Measurements from ENCODE around the gene ENTPD7. TPM values are rescaled to one million over a fixed set of nuclear protein-coding genes. Genes with fewer than 3 reads are reported as not detected.

The ENTPD7 gene
- total RNA-seq, 1 experiment from 2014 or later = 14.5 TPM

DNA sequence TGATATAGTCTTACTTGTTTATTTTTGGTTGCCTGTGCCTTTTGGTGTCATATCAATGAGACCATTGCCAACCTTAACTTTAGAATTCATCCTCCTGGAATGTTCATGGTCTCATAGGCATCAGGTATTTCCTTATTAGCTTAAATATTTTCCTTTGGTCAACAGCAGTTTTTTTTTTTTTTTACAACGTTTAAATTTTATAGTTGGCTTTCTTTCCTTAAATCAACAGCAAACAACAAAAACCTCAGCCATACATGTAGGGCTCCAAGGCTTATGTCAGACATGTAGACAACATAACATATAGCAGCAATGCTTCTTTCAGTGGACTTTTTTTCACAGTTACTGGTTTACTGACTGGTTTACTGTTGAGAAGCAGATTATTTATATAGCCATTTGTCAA lies 22.7 kb downstream of the ENTPD7 start:
- Histone ChIP-seq H3K4me1 (ENCODE audit: insufficient read depth, low read length) (no peaks in the 10 kb centered on the region), H2AFZ (ENCODE audit: low read length) (no peak overlapping the region), H3K79me1 (ENCODE audit: insufficient read depth, low read depth, low read length, poor library complexity, severe bottlenecking) (no peaks in the 10 kb centered on the region), H2BK5ac (ENCODE audit: insufficient read length, low read length) (no peak overlapping the region), H4K91ac (ENCODE audit: insufficient read length, low read depth, low read length) (no peak overlapping the region), H3K4ac (ENCODE audit: low read depth, low read length) (no peak overlapping the region), H2BK12ac (ENCODE audit: insufficient read length, low read depth, low read length) (no peak overlapping the region), H3K79me2 (ENCODE audit: insufficient read depth, low read length) (no peaks in the 10 kb centered on the region), H3T11ph (ENCODE audit: low read length) (no peak overlapping the region), H4K8ac (replicated peaks; ENCODE audit: insufficient read length, low read depth, low read length) (no peak overlapping the region), H2BK20ac (ENCODE audit: low read depth, low read length, poor library complexity, severe bottlenecking) (no peak overlapping the region), H3K4me2 (ENCODE audit: insufficient read depth, insufficient read length, low read length) (no peak overlapping the region), H2BK15ac (ENCODE audit: low read depth, low read length) (no peak overlapping the region), H3K27me3 (ENCODE audit: insufficient read depth, low read length) (no peaks in the 10 kb centered on the region), H4K5ac (ENCODE audit: insufficient read length, low read depth, low read length) (no peak overlapping the region), H3K9me3 (ENCODE audit: control insufficient read depth, low read depth, low read length) (no peaks in the 10 kb centered on the region), H3K23me2 (ENCODE audit: insufficient read length, low read depth, low read length, poor library complexity, severe bottlenecking) (no peaks in the 10 kb centered on the region), H3K14ac (ENCODE audit: insufficient read depth, low read length) (no peak overlapping the region), H4K20me1 (ENCODE audit: control insufficient read depth, insufficient read depth, insufficient read length) (no peaks in the 10 kb centered on the region), H3K18ac (ENCODE audit: insufficient read length, low read depth, low read length) (no peak overlapping the region), H2BK120ac (ENCODE audit: low read depth, low read length, poor library complexity, severe bottlenecking) (no peak overlapping the region), H2AK5ac (ENCODE audit: insufficient read length, low read length) (no peak overlapping the region), H3K27ac (ENCODE audit: insufficient read length, low read depth, low read length) (no peak overlapping the region), H3K23ac (ENCODE audit: insufficient read length, low read depth, low read length) (no peak overlapping the region), H3K9ac (ENCODE audit: extremely low read depth, insufficient read length, low read length) (no peak overlapping the region), H3K56ac (ENCODE audit: insufficient read length, low read depth, low read length) (no peak overlapping the region)
- no peak for DNase-seq
- no CpG with 5 or more reads among the region's 1 CpG for WGBS (ENCODE audit: extremely low coverage, insufficient read length, low lambda C conversion rate)
- Mint-ChIP-seq H3K36me3 (ENCODE audit: insufficient read depth in 1 of 3, low read depth in 3 of 3) (peaks cover 0 to 14% (median 6%) of the 10 kb centered on the region in 3 experiments; a peak in 3 of 7 replicates), H3K27ac (no peak overlapping the region), H3K9me3 (no peaks in the 10 kb centered on the region), H3K4me1 (no peaks in the 10 kb centered on the region), H3K4me3 (no peak overlapping the region), H3K27me3 (ENCODE audit: low read depth) (no peaks in the 10 kb centered on the region)
- TF ChIP-seq, protein P1, sequence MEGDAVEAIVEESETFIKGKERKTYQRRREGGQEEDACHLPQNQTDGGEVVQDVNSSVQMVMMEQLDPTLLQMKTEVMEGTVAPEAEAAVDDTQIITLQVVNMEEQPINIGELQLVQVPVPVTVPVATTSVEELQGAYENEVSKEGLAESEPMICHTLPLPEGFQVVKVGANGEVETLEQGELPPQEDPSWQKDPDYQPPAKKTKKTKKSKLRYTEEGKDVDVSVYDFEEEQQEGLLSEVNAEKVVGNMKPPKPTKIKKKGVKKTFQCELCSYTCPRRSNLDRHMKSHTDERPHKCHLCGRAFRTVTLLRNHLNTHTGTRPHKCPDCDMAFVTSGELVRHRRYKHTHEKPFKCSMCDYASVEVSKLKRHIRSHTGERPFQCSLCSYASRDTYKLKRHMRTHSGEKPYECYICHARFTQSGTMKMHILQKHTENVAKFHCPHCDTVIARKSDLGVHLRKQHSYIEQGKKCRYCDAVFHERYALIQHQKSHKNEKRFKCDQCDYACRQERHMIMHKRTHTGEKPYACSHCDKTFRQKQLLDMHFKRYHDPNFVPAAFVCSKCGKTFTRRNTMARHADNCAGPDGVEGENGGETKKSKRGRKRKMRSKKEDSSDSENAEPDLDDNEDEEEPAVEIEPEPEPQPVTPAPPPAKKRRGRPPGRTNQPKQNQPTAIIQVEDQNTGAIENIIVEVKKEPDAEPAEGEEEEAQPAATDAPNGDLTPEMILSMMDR (conservative IDR thresholded peaks at IDR 0.05) = no peak
